GM12878 (cell line): ENCODE results near the gene PALMD. TPM values are rescaled to one million over a fixed set of nuclear protein-coding genes. Genes with fewer than 3 reads are reported as not detected.

Experiments used
- ATAC-seq: fragments of 200-7000 bp; cut with Tn5 transposase; 3 replicates; pipeline ENCODE4 v1.9.1; 2020; ENCODE audit warnings: mild to moderate bottlenecking, moderate library complexity
- BruUV-seq: library from RNA; stranded (reverse); fragments of 400-500 nt; replicated peaks from 2 replicates; lab custom pipeline; 2021; lab: Mats Ljungman, UMichigan
- CTCF ChIA-PET: fragments of 300-600 bp; sonication (Branson Sonifier 250); formaldehyde crosslinking; extraction: SDS; loops from one replicate; lab custom pipeline; 2021; ENCODE audit warnings: inconsistent platforms; lab: Yijun Ruan, JAX
- POLR2A ChIA-PET: fragments of 350-600 bp; formaldehyde crosslinking; extraction: SDS; loops from one replicate; lab custom pipeline; 2021; ENCODE audit warnings: inconsistent platforms; lab: Charles Lee
- RAD21 ChIA-PET: fragments of 300-600 bp; sonication (Branson Sonifier 250); formaldehyde crosslinking; loops from one replicate; lab custom pipeline; 2023; ENCODE audit warnings: antibody characterized with exemption; ENCODE audit not compliant: unreplicated experiment; lab: Charles Lee
- SMC1A ChIA-PET: fragments of 300-600 bp; sonication (Branson Sonifier 250); formaldehyde crosslinking; loops from one replicate; lab custom pipeline; 2023; ENCODE audit not compliant: unreplicated experiment, uncharacterized antibody; lab: Charles Lee
- DNase-seq: peaks from one replicate; pipeline ENCODE4 v3.0.0-alpha.2; 2011; ENCODE audit warnings: low read depth, low spot score
- FAIRE-seq: peaks from 3 replicates; lab custom pipeline; 2011; peaks lifted over from hg19 to GRCh38; lab: Jason Lieb, UNC
- H2AFZ ChIP-seq: 2 replicates; pipeline ENCODE4 v1.6.0; 2011; ENCODE audit warnings: low read depth, low read length, control low read depth; ENCODE audit not compliant: control insufficient read depth
- H3K27ac ChIP-seq: 2 replicates; pipeline ENCODE4 v1.5.1; 2011; ENCODE audit warnings: control low read depth; ENCODE audit not compliant: control insufficient read depth, insufficient read depth
- H3K27me3 ChIP-seq, 2 experiments: replicated peaks in 1 of 2; 2 replicates each; pipeline versions ENCODE4 v1.6.0 to v1.6.1; 2011; ENCODE audit warnings: low read length in 1 of 2; ENCODE audit not compliant: control insufficient read depth in 2 of 2, insufficient read depth in 2 of 2
- H3K36me3 ChIP-seq, 2 experiments: 2 replicates each; pipeline ENCODE4 v1.5.1; 2011; ENCODE audit warnings: low read length in 1 of 2; ENCODE audit not compliant: control insufficient read depth in 2 of 2, insufficient read depth in 2 of 2
- H3K4me1 ChIP-seq: 2 replicates; pipeline ENCODE4 v1.6.1; 2011; ENCODE audit warnings: mild to moderate bottlenecking, low read length, moderate library complexity, mixed read lengths; ENCODE audit not compliant: control insufficient read depth, insufficient read depth
- H3K4me2 ChIP-seq: 2 replicates; pipeline ENCODE4 v1.6.0; 2011; ENCODE audit warnings: control low read depth; ENCODE audit not compliant: control insufficient read depth, insufficient read depth
- H3K4me3 ChIP-seq: fragments of 200-600 bp; sonication (generic); 2 replicates; pipeline ENCODE4 v1.5.1; 2016
- H3K79me2 ChIP-seq: 2 replicates; pipeline ENCODE4 v1.6.0; 2011; ENCODE audit warnings: low read length; ENCODE audit not compliant: control insufficient read depth, insufficient read depth
- H3K9ac ChIP-seq: 2 replicates; pipeline ENCODE4 v1.8.0; 2011; ENCODE audit warnings: low read length, control low read depth, mixed read lengths; ENCODE audit not compliant: control insufficient read depth, insufficient read depth
- H3K9me3 ChIP-seq: replicated peaks from 3 replicates; pipeline ENCODE4 v1.5.1; 2011; ENCODE audit warnings: mild to moderate bottlenecking, low read length; ENCODE audit not compliant: control insufficient read depth, insufficient read depth
- H4K20me1 ChIP-seq: 2 replicates; pipeline ENCODE4 v1.6.0; 2011; ENCODE audit not compliant: control insufficient read depth, insufficient read depth
- CHD1 ChIP-seq: IDR thresholded peaks from 2 replicates; pipeline ENCODE4 v1.6.1; 2012; ENCODE audit warnings: low read depth, low read length, improper control_type of control experiment
- CTCF ChIP-seq, 3 experiments: IDR thresholded peaks in 2 of 3; conservative IDR thresholded peaks in 1 of 3; 2 replicates each; pipeline ENCODE4 v1.5.1; 2011; ENCODE audit warnings: low read depth in 3 of 3, low read length in 3 of 3, mild to moderate bottlenecking in 3 of 3, control low read depth in 2 of 3, moderate library complexity in 2 of 3, inconsistent platforms in 1 of 3, mixed read lengths in 1 of 3; ENCODE audit not compliant: control insufficient read depth in 2 of 3, insufficient read depth in 1 of 3; ENCODE audit errors: extremely low read depth in 1 of 3
- E2F4 ChIP-seq: IDR thresholded peaks from 2 replicates; pipeline ENCODE4 v1.6.1; 2012; ENCODE audit warnings: low read depth, low read length, improper control_type of control experiment
- E4F1 ChIP-seq: fragments of 450-650 bp; IDR thresholded peaks from 2 replicates; pipeline ENCODE4 v1.6.1; 2018; ENCODE audit warnings: borderline replicate concordance, mild to moderate bottlenecking; ENCODE audit not compliant: partially characterized antibody
- GATAD2B ChIP-seq: fragments of 450-650 bp; conservative IDR thresholded peaks from 2 replicates; pipeline ENCODE4 v1.6.1; 2017; ENCODE audit warnings: low read depth, mild to moderate bottlenecking, moderate library complexity
- HSF1 ChIP-seq: fragments of 150-350 bp; IDR thresholded peaks from 2 replicates; pipeline ENCODE4 v1.6.1; 2014; ENCODE audit warnings: mild to moderate bottlenecking, low read depth, low read length
- IKZF2 ChIP-seq, 2 experiments: fragments of 450-650 bp; IDR thresholded peaks; 2 replicates each; pipeline ENCODE4 v1.6.1; 2017; ENCODE audit warnings: mild to moderate bottlenecking in 2 of 2, moderate library complexity in 2 of 2
- MXI1 ChIP-seq: fragments of 150-350 bp; IDR thresholded peaks from 2 replicates; pipeline ENCODE4 v1.6.1; 2011; ENCODE audit warnings: low read depth, mild to moderate bottlenecking, inconsistent platforms, low read length, improper control_type of control experiment
- NR2C2 ChIP-seq: IDR thresholded peaks from 2 replicates; pipeline ENCODE4 v1.6.1; 2011; ENCODE audit warnings: borderline replicate concordance, low read depth; ENCODE audit not compliant: control insufficient read depth, insufficient read length
- REST ChIP-seq: IDR thresholded peaks from 2 replicates; pipeline ENCODE4 v1.6.1; 2012; ENCODE audit warnings: mild to moderate bottlenecking, low read depth, low read length
- SRF ChIP-seq, 2 experiments: IDR thresholded peaks; 2 replicates each; pipeline ENCODE4 v1.6.1; 2011; ENCODE audit warnings: low read depth in 2 of 2, low read length in 2 of 2, mild to moderate bottlenecking in 1 of 2, moderate library complexity in 1 of 2
- TARDBP ChIP-seq: IDR thresholded peaks from 2 replicates; pipeline ENCODE4 v1.6.1; 2016; ENCODE audit warnings: borderline replicate concordance
- TCF7 ChIP-seq: IDR thresholded peaks from 2 replicates; pipeline ENCODE4 v1.6.1; 2014; ENCODE audit warnings: antibody characterized with exemption, borderline replicate concordance
- WRNIP1 ChIP-seq: IDR thresholded peaks from 2 replicates; pipeline ENCODE4 v1.6.1; 2011; ENCODE audit warnings: low read depth, low read length, improper control_type of control experiment, borderline replicate concordance
- in situ Hi-C: fragments of 300-500 bp; cut with MboI; formaldehyde crosslinking; loops from 9 replicates; pipeline ENCODE4 v1.14.3; 2018; ENCODE audit warnings: mixed read lengths
- intact Hi-C: fragments of 100-400 bp; cut with micrococcal nuclease; formaldehyde crosslinking; loops from one replicate; pipeline ENCODE4 v1.14.2; 2022; ENCODE audit not compliant: unreplicated experiment
- polyA plus RNA-seq, 11 experiments: library from polyadenylated mRNA; depleted of rRNA in 4 of 11; unstranded in 6 of 11; stranded (reverse) in 5 of 11; fragments of >200 nt; fragmentation: Nextera tagmentation in 4 of 11; fragmentation: Illumina TruSeq in 1 of 11; extraction: Ambion mirVana in 4 of 11; extraction: Trizol in 1 of 11; gene quantifications; 1 replicate in 1 of 11; 2 replicates in 10 of 11; pipeline versions ENCODE4 v1.2.1 to v1.2.3, GENCODE V29; 2011 to 2016; ENCODE audit warnings: inconsistent platforms in 2 of 11, missing spikeins in 2 of 11, low read depth in 1 of 11
- total RNA-seq, 4 experiments: library from RNA; depleted of rRNA in 3 of 4; stranded (reverse); fragments of >200 nt in 3 of 4; fragmentation: Illumina TruSeq in 1 of 4; extraction: Trizol in 1 of 4; gene quantifications; 2 replicates each; pipeline versions ENCODE4 v1.2.1 to v1.2.3, GENCODE V29; 2013 to 2021

Gene PALMD
- total and polyA plus RNA-seq, 10 of the 15 experiments (the other 5 are each of a cell fraction or from before 2014, with no cell fraction given), result under 0.01 to 0.09 (median 0.04) TPM; not detected in 4

- ATAC-seq (no peak), DNase-seq (no peak), FAIRE-seq (no peak)
- H3K9me3 ChIP-seq, result no peaks in the 10 kb centered on the region
- RAD21 ChIA-PET, result no interaction called here
- H3K4me3 ChIP-seq, result no peak overlapping the region
- POLR2A ChIA-PET, result no interaction called here
- H3K27ac ChIP-seq, result no peak overlapping the region
- BruUV-seq, result no TSS peak
- in situ Hi-C loops, result no loop called here
- intact Hi-C loops, result no loop called here
- no peaks in the 10 kb centered on the region for H3K27me3 ChIP-seq
- CTCF ChIA-PET, result no interaction called here
- H3K79me2 ChIP-seq, result no peaks in the 10 kb centered on the region
- H3K9ac ChIP-seq, result no peak overlapping the region
- SMC1A ChIA-PET, result no interaction called here
- no peak overlapping the region for H3K4me2 ChIP-seq
- H4K20me1 ChIP-seq, result no peaks in the 10 kb centered on the region
- H3K36me3 ChIP-seq, result no peaks in the 10 kb centered on the region
- H3K4me1 ChIP-seq, result no peaks in the 10 kb centered on the region
- H2AFZ ChIP-seq, result no peak overlapping the region
- TF ChIP-seq GATAD2B (no peak), CHD1 (no peak), IKZF2 (IDR thresholded peaks at IDR 0.05) (no peak), WRNIP1 (no peak), NR2C2 (no peak), CTCF (IDR thresholded peaks at IDR 0.05 in 2 of 3, conservative IDR thresholded peaks at IDR 0.05 in 1 of 3; ENCODE audit: control insufficient read depth in 2 of 3, extremely low read depth in 1 of 3, insufficient read depth in 1 of 3, low read depth in 3 of 3, low read length in 3 of 3) (no peak), E4F1 (no peak), TARDBP (no peak), REST (no peak), SRF (IDR thresholded peaks at IDR 0.05; ENCODE audit: low read depth in 2 of 2, low read length in 2 of 2) (no peak), MXI1 (no peak), E2F4 (no peak), TCF7 (no peak), HSF1 (no peak)
These were observed 29.4 kb downstream of the PALMD start for GRCh38 chr1:99675292-99675691.
